GM23338 (cell line): ENCODE measurements around the gene AADAT. TPM values are rescaled to one million over a fixed set of nuclear protein-coding genes. Genes with fewer than 3 reads are reported as not detected.

ENCODE experiments used
- ATAC-seq: fragments of 200-7000 bp; cut with Tn5 transposase; 3 replicates; pipeline ENCODE4 v1.9.1; 2020
- DNase-seq: peaks from one replicate; pipeline ENCODE4 v3.0.0-alpha.2; 2015; ENCODE audit warnings: low spot score
- H2AFZ ChIP-seq: fragments of 200-600 bp; sonication (generic); 2 replicates; pipeline ENCODE4 v1.8.0; 2016; ENCODE audit warnings: antibody characterized with exemption, mild to moderate bottlenecking, moderate library complexity
- H3F3A ChIP-seq: fragments of 200-600 bp; sonication (generic); replicated peaks from 2 replicates; pipeline ENCODE4 v1.8.0; 2017; ENCODE audit warnings: antibody characterized with exemption, mixed run types, low read depth
- H3K27ac ChIP-seq: fragments of 200-600 bp; sonication (generic); 2 replicates; pipeline ENCODE4 v1.6.1; 2016; ENCODE audit warnings: low read depth
- H3K27me3 ChIP-seq: fragments of 200-600 bp; sonication (generic); 2 replicates; pipeline ENCODE4 v1.8.0; 2016; ENCODE audit warnings: mild to moderate bottlenecking, mixed run types, moderate library complexity; ENCODE audit not compliant: insufficient read depth
- H3K36me3 ChIP-seq: fragments of 200-600 bp; sonication (generic); 2 replicates; pipeline ENCODE4 v1.8.0; 2016; ENCODE audit warnings: mild to moderate bottlenecking; ENCODE audit not compliant: insufficient read depth
- H3K4me1 ChIP-seq: fragments of 200-600 bp; sonication (generic); 2 replicates; pipeline ENCODE4 v1.8.0; 2016; ENCODE audit warnings: mild to moderate bottlenecking, moderate library complexity; ENCODE audit not compliant: insufficient read depth
- H3K4me2 ChIP-seq: fragments of 200-600 bp; sonication (generic); 2 replicates; pipeline ENCODE4 v1.7.1; 2017; ENCODE audit warnings: mixed run types
- H3K4me3 ChIP-seq: fragments of 200-600 bp; sonication (generic); 2 replicates; pipeline ENCODE4 v1.6.1; 2016; ENCODE audit warnings: mixed run types
- H3K79me2 ChIP-seq: fragments of 200-600 bp; sonication (generic); replicated peaks from 2 replicates; pipeline ENCODE4 v1.8.0; 2017; ENCODE audit warnings: mild to moderate bottlenecking; ENCODE audit not compliant: insufficient read depth
- H3K9me2 ChIP-seq: fragments of 200-600 bp; sonication (generic); 2 replicates; pipeline ENCODE4 v1.8.0; 2017; ENCODE audit not compliant: insufficient read depth
- H4K20me1 ChIP-seq: fragments of 200-600 bp; sonication (generic); replicated peaks from 2 replicates; pipeline ENCODE4 v1.8.0; 2017; ENCODE audit warnings: mild to moderate bottlenecking; ENCODE audit not compliant: insufficient read depth
- H3K27ac Mint-ChIP-seq: 2 replicates; pipeline ENCODE4 v1.8.0; 2020; ENCODE audit warnings: inconsistent platforms, mild to moderate bottlenecking, moderate library complexity, mixed read lengths
- H3K27me3 Mint-ChIP-seq: 3 replicates; pipeline ENCODE4 v1.8.0; 2022; ENCODE audit warnings: low read depth, mild to moderate bottlenecking, moderate library complexity, mixed read lengths, inconsistent platforms; ENCODE audit not compliant: insufficient read depth, poor library complexity
- H3K36me3 Mint-ChIP-seq: 3 replicates; pipeline ENCODE4 v1.8.0; 2021; ENCODE audit warnings: low read depth, mild to moderate bottlenecking, inconsistent platforms, moderate library complexity, mixed read lengths
- H3K4me1 Mint-ChIP-seq: 3 replicates; pipeline ENCODE4 v1.8.0; 2020; ENCODE audit warnings: mild to moderate bottlenecking, inconsistent platforms, mixed read lengths
- H3K4me3 Mint-ChIP-seq: 3 replicates; pipeline ENCODE4 v1.8.0; 2021; ENCODE audit warnings: moderate library complexity, mild to moderate bottlenecking, inconsistent platforms, mixed read lengths
- H3K9me3 Mint-ChIP-seq: 3 replicates; pipeline ENCODE4 v1.8.0; 2020; ENCODE audit warnings: moderate library complexity, mild to moderate bottlenecking, inconsistent platforms, mixed read lengths
- CREB1 ChIP-seq: fragments of 250-450 bp; sonication (Bioruptor Pico); IDR thresholded peaks from 2 replicates; pipeline ENCODE4 v1.5.0; 2020; ENCODE audit warnings: low read depth, mild to moderate bottlenecking, moderate library complexity
- CTCF ChIP-seq, 2 experiments: fragments of 200-600 bp in 1 of 2; sonication (generic) in 1 of 2; conservative IDR thresholded peaks; 2 replicates each; pipeline versions ENCODE4 v1.5.1 to v1.6.1; 2016 to 2017; ENCODE audit warnings: antibody characterized with exemption in 2 of 2, low read depth in 2 of 2, mild to moderate bottlenecking in 2 of 2, moderate library complexity in 1 of 2
- ETS1 ChIP-seq: IDR thresholded peaks from 2 replicates; pipeline ENCODE4 v1.6.1; 2016; ENCODE audit warnings: antibody characterized with exemption
- EZH2phosphoT487 ChIP-seq: fragments of 200-600 bp; sonication (generic); IDR thresholded peaks from one replicate; pipeline ENCODE4 v1.8.1; 2018; ENCODE audit warnings: antibody characterized with exemption; ENCODE audit not compliant: unreplicated experiment
- JUNB ChIP-seq: IDR thresholded peaks from one replicate; pipeline ENCODE4 v1.6.1; 2016; ENCODE audit warnings: antibody characterized with exemption; ENCODE audit not compliant: unreplicated experiment
- NANOG ChIP-seq: IDR thresholded peaks from 2 replicates; pipeline ENCODE4 v1.6.1; 2016; ENCODE audit warnings: antibody characterized with exemption, borderline replicate concordance
- POLR2AphosphoS5 ChIP-seq: IDR thresholded peaks from 2 replicates; pipeline ENCODE4 v1.6.1; 2016; ENCODE audit warnings: antibody characterized with exemption, low read depth
- REST ChIP-seq: IDR thresholded peaks from one replicate; pipeline ENCODE4 v1.6.1; 2018; ENCODE audit warnings: antibody characterized with exemption; ENCODE audit not compliant: unreplicated experiment
- STAT1 ChIP-seq: IDR thresholded peaks from one replicate; pipeline ENCODE4 v1.6.1; 2016; ENCODE audit warnings: antibody characterized with exemption; ENCODE audit not compliant: unreplicated experiment
- ZNF114 ChIP-seq: fragments of 250-450 bp; sonication (Bioruptor Pico); IDR thresholded peaks from 2 replicates; pipeline ENCODE4 v1.5.0; 2020; ENCODE audit warnings: mild to moderate bottlenecking, moderate library complexity
- ZNF331 ChIP-seq: fragments of 250-450 bp; sonication (Bioruptor Pico); IDR thresholded peaks from 2 replicates; pipeline ENCODE4 v1.5.0; 2020; ENCODE audit warnings: low read depth, mild to moderate bottlenecking, moderate library complexity
- polyA plus RNA-seq: library from polyadenylated mRNA; unstranded; fragments of >200 nt; fragmentation: Nextera tagmentation; extraction: Ambion mirVana; gene quantifications from 2 replicates; pipeline ENCODE4 v1.2.1, GENCODE V29; 2016
- total RNA-seq: library from RNA; depleted of rRNA; stranded (reverse); fragments of >200 nt; shearing (Covaris generic); gene quantifications from 2 replicates; pipeline ENCODE4 v1.2.3, GENCODE V29; 2014

Gene AADAT
- total and polyA plus RNA-seq, 2 experiments from 2014 or later, result 6.9 to 7.0 TPM

- no peaks in the 10 kb centered on the region for H3K4me1 ChIP-seq
- no peak for DNase-seq
- H3K4me3 Mint-ChIP-seq, result no peak overlapping the region
- no peak overlapping the region for H3K27ac Mint-ChIP-seq
- no peak for ATAC-seq
- H3K9me2 ChIP-seq, result no peaks in the 10 kb centered on the region
- H3K27me3 ChIP-seq, result no peaks in the 10 kb centered on the region
- H3K27ac ChIP-seq, result no peak overlapping the region
- 0 out of 3 replicates have a peak, but pooled peaks cover 2% of the 10 kb centered on the region for H3K4me1 Mint-ChIP-seq
- H3K27me3 Mint-ChIP-seq, result peaks cover 3% of the 10 kb centered on the region
- H3K79me2 ChIP-seq, result no peaks in the 10 kb centered on the region
- H2AFZ ChIP-seq, result no peak overlapping the region
- no peak overlapping the region for H3K4me2 ChIP-seq
- no peaks in the 10 kb centered on the region for H4K20me1 ChIP-seq
- H3F3A ChIP-seq, result no peaks in the 10 kb centered on the region
- TF ChIP-seq REST, result no peak
- no peak for TF ChIP-seq ZNF114 (CRISPR knock-in tag)
- TF ChIP-seq ETS1, result no peak
- H3K9me3 Mint-ChIP-seq, result no peaks in the 10 kb centered on the region
- H3K36me3 Mint-ChIP-seq, result peaks cover 11% of the 10 kb centered on the region; the same call in 2 of the 3 replicates
- H3K4me3 ChIP-seq, result no peak overlapping the region
- no peaks in the 10 kb centered on the region; the same call in 1 of the 2 replicates for H3K36me3 ChIP-seq
Measured at GRCh38 chr4:170068438-170069128, 21.2 kb downstream of the AADAT start.

- Histone ChIP-seq H3K4me1 (no peaks in the 10 kb centered on the region), H4K20me1 (no peaks in the 10 kb centered on the region), H3F3A (no peaks in the 10 kb centered on the region), H3K27me3 (no peaks in the 10 kb centered on the region), H3K36me3 (0 out of 2 replicates have a peak, but pooled peaks cover 7% of the 10 kb centered on the region), H3K79me2 (no peaks in the 10 kb centered on the region), H2AFZ (no peak overlapping the region), H3K4me3 (no peak overlapping the region), H3K27ac (no peak overlapping the region), H3K9me2 (no peaks in the 10 kb centered on the region), H3K4me2 (no peak overlapping the region)
- peaks cover 4% of the 10 kb centered on the region; the same call in 2 of the 3 replicates for H3K36me3 Mint-ChIP-seq
- ATAC-seq, result no peak
- H3K27ac Mint-ChIP-seq, result no peak overlapping the region
- no peak for DNase-seq
- no peak overlapping the region for H3K4me3 Mint-ChIP-seq
- H3K4me1 Mint-ChIP-seq, result peaks cover 6% of the 10 kb centered on the region; the same call in 2 of the 3 replicates
- peaks cover 2% of the 10 kb centered on the region for H3K27me3 Mint-ChIP-seq
- H3K9me3 Mint-ChIP-seq, result no peaks in the 10 kb centered on the region
- TF ChIP-seq CREB1 (CRISPR knock-in tag) (no peak), EZH2phosphoT487 (no peak), POLR2AphosphoS5 (no peak), ZNF114 (CRISPR knock-in tag) (no peak), ZNF331 (CRISPR knock-in tag) (no peak), JUNB (no peak), REST (no peak), ETS1 (no peak), STAT1 (no peak), NANOG (no peak), CTCF (conservative IDR thresholded peaks at IDR 0.05; ENCODE audit: low read depth in 2 of 2) (no peak)
Measured at GRCh38 chr4:170059421-170059820, 30.3 kb downstream of the AADAT start.
